HEK293 (cell line): ENCODE results near the gene PRLHR.

ENCODE experiments used
- TCF7L2 ChIP-seq: IDR thresholded peaks from 2 replicates; pipeline ENCODE4 v1.6.1; 2011; ENCODE audit warnings: low read depth, mild to moderate bottlenecking, inconsistent platforms, low read length, moderate library complexity, borderline replicate concordance
- ZBTB7A ChIP-seq: fragments of 450-650 bp; formaldehyde crosslinking; IDR thresholded peaks from 2 replicates; pipeline ENCODE4 v1.5.1; 2016; ENCODE audit warnings: low read depth, missing biosample characterization, missing genetic modification characterization
- ZEB2 ChIP-seq: fragments of 450-650 bp; formaldehyde crosslinking; IDR thresholded peaks from 2 replicates; pipeline ENCODE4 v1.5.1; 2016; ENCODE audit warnings: missing biosample characterization, missing genetic modification characterization
- ZNF155 ChIP-seq: fragments of 450-650 bp; formaldehyde crosslinking; IDR thresholded peaks from 2 replicates; pipeline ENCODE4 v1.5.1; 2016; ENCODE audit warnings: missing biosample characterization, missing genetic modification characterization
- ZNF214 ChIP-seq: fragments of 450-650 bp; formaldehyde crosslinking; IDR thresholded peaks from 2 replicates; pipeline ENCODE4 v1.5.1; 2017; ENCODE audit warnings: missing biosample characterization, mild to moderate bottlenecking, missing genetic modification characterization, borderline replicate concordance
- ZNF324 ChIP-seq: fragments of 450-650 bp; formaldehyde crosslinking; IDR thresholded peaks from 2 replicates; pipeline ENCODE4 v1.5.1; 2016; ENCODE audit warnings: missing biosample characterization, missing genetic modification characterization
- ZNF510 ChIP-seq: fragments of 450-650 bp; formaldehyde crosslinking; IDR thresholded peaks from 2 replicates; pipeline ENCODE4 v1.5.1; 2018; ENCODE audit warnings: mild to moderate bottlenecking, missing genetic modification characterization, missing biosample characterization; ENCODE audit not compliant: insufficient replicate concordance
- ZNF558 ChIP-seq: fragments of 450-650 bp; formaldehyde crosslinking; IDR thresholded peaks from 2 replicates; pipeline ENCODE4 v1.5.1; 2016; ENCODE audit warnings: missing biosample characterization, missing genetic modification characterization
- ZNF768 ChIP-seq: fragments of 450-650 bp; formaldehyde crosslinking; IDR thresholded peaks from 2 replicates; pipeline ENCODE4 v1.5.1; 2018; ENCODE audit warnings: missing biosample characterization, mild to moderate bottlenecking, missing genetic modification characterization
- TF ChIP-seq, protein P1 (sequence below): fragments of 450-650 bp; formaldehyde crosslinking; IDR thresholded peaks from 2 replicates; pipeline ENCODE4 v1.5.1; 2016; ENCODE audit warnings: missing biosample characterization, missing genetic modification characterization
- TF ChIP-seq, protein P2 (sequence below): fragments of 450-650 bp; formaldehyde crosslinking; IDR thresholded peaks from 2 replicates; pipeline ENCODE4 v1.5.1; 2016; ENCODE audit warnings: missing biosample characterization, missing genetic modification characterization
- TF ChIP-seq, protein P3 (sequence below): fragments of 450-650 bp; formaldehyde crosslinking; IDR thresholded peaks from 2 replicates; pipeline ENCODE4 v1.5.1; 2016; ENCODE audit warnings: missing biosample characterization, missing genetic modification characterization
- TF ChIP-seq, protein P4 (sequence below): fragments of 450-650 bp; formaldehyde crosslinking; IDR thresholded peaks from 2 replicates; pipeline ENCODE4 v1.5.1; 2017; ENCODE audit warnings: missing biosample characterization, missing genetic modification characterization
- TF ChIP-seq, protein P5 (sequence below): fragments of 450-650 bp; IDR thresholded peaks from 2 replicates; pipeline ENCODE4 v1.5.1; 2018; ENCODE audit warnings: missing biosample characterization, missing genetic modification characterization

DNA sequence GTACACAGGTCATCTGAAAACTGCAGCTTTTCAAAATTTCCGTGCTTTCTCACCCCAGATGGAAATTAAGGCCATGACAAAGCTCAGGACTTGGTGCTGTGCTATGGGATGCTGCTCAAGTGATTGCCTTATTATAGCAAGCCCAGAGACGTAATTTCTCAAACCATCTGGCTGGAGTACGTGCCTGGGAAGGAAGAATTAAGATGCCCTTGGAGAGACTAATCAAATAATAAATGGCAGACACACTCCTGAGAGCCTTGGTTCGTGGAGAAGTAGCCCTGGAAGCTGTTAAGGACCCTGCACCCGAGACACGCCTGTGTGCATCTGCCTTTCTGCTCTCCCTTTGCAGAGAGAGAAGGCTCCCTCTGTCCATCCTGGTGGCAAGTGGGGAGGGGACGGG, 38.3 kb upstream of the PRLHR start:
- TF ChIP-seq ZNF214 (tag by site-specific recombination) (no peak), ZBTB7A (tag by site-specific recombination) (no peak), ZNF155 (no peak), ZNF510 (tag by site-specific recombination) (no peak), TCF7L2 (no peak), ZNF768 (tag by site-specific recombination) (no peak), ZNF324 (tag by site-specific recombination) (no peak), ZNF558 (no peak), ZEB2 (tag by site-specific recombination) (no peak)
- TF ChIP-seq, protein P1, sequence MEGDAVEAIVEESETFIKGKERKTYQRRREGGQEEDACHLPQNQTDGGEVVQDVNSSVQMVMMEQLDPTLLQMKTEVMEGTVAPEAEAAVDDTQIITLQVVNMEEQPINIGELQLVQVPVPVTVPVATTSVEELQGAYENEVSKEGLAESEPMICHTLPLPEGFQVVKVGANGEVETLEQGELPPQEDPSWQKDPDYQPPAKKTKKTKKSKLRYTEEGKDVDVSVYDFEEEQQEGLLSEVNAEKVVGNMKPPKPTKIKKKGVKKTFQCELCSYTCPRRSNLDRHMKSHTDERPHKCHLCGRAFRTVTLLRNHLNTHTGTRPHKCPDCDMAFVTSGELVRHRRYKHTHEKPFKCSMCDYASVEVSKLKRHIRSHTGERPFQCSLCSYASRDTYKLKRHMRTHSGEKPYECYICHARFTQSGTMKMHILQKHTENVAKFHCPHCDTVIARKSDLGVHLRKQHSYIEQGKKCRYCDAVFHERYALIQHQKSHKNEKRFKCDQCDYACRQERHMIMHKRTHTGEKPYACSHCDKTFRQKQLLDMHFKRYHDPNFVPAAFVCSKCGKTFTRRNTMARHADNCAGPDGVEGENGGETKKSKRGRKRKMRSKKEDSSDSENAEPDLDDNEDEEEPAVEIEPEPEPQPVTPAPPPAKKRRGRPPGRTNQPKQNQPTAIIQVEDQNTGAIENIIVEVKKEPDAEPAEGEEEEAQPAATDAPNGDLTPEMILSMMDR (tag by site-specific recombination) = no peak
- TF ChIP-seq, protein P2, sequence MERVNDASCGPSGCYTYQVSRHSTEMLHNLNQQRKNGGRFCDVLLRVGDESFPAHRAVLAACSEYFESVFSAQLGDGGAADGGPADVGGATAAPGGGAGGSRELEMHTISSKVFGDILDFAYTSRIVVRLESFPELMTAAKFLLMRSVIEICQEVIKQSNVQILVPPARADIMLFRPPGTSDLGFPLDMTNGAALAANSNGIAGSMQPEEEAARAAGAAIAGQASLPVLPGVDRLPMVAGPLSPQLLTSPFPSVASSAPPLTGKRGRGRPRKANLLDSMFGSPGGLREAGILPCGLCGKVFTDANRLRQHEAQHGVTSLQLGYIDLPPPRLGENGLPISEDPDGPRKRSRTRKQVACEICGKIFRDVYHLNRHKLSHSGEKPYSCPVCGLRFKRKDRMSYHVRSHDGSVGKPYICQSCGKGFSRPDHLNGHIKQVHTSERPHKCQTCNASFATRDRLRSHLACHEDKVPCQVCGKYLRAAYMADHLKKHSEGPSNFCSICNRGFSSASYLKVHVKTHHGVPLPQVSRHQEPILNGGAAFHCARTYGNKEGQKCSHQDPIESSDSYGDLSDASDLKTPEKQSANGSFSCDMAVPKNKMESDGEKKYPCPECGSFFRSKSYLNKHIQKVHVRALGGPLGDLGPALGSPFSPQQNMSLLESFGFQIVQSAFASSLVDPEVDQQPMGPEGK (tag by site-specific recombination) = no peak
- TF ChIP-seq, protein P3, sequence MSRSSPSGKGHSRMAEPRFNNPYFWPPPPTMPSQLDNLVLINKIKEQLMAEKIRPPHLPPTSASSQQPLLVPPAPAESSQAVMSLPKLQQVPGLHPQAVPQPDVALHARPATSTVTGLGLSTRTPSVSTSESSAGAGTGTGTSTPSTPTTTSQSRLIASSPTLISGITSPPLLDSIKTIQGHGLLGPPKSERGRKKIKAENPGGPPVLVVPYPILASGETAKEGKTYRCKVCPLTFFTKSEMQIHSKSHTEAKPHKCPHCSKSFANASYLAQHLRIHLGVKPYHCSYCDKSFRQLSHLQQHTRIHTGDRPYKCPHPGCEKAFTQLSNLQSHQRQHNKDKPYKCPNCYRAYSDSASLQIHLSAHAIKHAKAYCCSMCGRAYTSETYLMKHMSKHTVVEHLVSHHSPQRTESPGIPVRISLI (tag by site-specific recombination) = no peak
- TF ChIP-seq, protein P4, sequence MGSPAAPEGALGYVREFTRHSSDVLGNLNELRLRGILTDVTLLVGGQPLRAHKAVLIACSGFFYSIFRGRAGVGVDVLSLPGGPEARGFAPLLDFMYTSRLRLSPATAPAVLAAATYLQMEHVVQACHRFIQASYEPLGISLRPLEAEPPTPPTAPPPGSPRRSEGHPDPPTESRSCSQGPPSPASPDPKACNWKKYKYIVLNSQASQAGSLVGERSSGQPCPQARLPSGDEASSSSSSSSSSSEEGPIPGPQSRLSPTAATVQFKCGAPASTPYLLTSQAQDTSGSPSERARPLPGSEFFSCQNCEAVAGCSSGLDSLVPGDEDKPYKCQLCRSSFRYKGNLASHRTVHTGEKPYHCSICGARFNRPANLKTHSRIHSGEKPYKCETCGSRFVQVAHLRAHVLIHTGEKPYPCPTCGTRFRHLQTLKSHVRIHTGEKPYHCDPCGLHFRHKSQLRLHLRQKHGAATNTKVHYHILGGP (tag by site-specific recombination) = no peak
- TF ChIP-seq, protein P5, sequence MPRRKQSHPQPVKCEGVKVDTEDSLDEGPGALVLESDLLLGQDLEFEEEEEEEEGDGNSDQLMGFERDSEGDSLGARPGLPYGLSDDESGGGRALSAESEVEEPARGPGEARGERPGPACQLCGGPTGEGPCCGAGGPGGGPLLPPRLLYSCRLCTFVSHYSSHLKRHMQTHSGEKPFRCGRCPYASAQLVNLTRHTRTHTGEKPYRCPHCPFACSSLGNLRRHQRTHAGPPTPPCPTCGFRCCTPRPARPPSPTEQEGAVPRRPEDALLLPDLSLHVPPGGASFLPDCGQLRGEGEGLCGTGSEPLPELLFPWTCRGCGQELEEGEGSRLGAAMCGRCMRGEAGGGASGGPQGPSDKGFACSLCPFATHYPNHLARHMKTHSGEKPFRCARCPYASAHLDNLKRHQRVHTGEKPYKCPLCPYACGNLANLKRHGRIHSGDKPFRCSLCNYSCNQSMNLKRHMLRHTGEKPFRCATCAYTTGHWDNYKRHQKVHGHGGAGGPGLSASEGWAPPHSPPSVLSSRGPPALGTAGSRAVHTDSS = no peak
